ENCODE measurements around the gene CCL23. TPM values are rescaled to one million over a fixed set of nuclear protein-coding genes. Genes with fewer than 3 reads are reported as not detected.
A peak's percentile ranks its signal among the peaks of the same experiment; 100 is the strongest.

Gene CCL23
- total RNA-seq, 1 experiment from 2014 or later: not detected

GRCh38 chr17:36030956-36031355 lies 13.2 kb upstream of the CCL23 start:
- no peak for DNase-seq (ENCODE audit: unreplicated experiment)
- ChIA-PET POLR2A (no interaction called here), CTCF (interaction anchor here (1.0 kb wide), 1 partner anchor 452 kb away, joined by 4 read pairs; no protein-coding TSS in a partner anchor)
- H3K27me3 Mint-ChIP-seq (ENCODE audit: insufficient read depth, unreplicated experiment): peaks cover 45% of the 10 kb centered on the region
- H3K36me3 Mint-ChIP-seq (ENCODE audit: insufficient read depth, unreplicated experiment): peaks cover 6% of the 10 kb centered on the region
- peak overlapping the region; percentile 36 for H3K27ac Mint-ChIP-seq (ENCODE audit: low read depth, unreplicated experiment)
- intact Hi-C loops (cut with micrococcal nuclease): no loop called here
- TF ChIP-seq CTCF (IDR thresholded peaks at IDR 0.05; ENCODE audit: unreplicated experiment): no peak
- H3K9me3 Mint-ChIP-seq (ENCODE audit: unreplicated experiment): no peaks in the 10 kb centered on the region
- H3K4me1 Mint-ChIP-seq (ENCODE audit: insufficient read depth, unreplicated experiment): peaks cover 13% of the 10 kb centered on the region
- no peak overlapping the region for H3K4me3 Mint-ChIP-seq (ENCODE audit: unreplicated experiment)
- no TSS peak for BruUV-seq (replicated peaks)

GRCh38 chr17:36027761-36028160 lies 10.0 kb upstream of the CCL23 start:
- POLR2A ChIA-PET: interaction anchor here (0.7 kb wide), 1 partner anchor 23 kb away, joined by 4 read pairs; no protein-coding TSS in a partner anchor
- Mint-ChIP-seq H3K4me3 (ENCODE audit: unreplicated experiment) (no peak overlapping the region), H3K27me3 (ENCODE audit: insufficient read depth, unreplicated experiment) (peaks cover 28% of the 10 kb centered on the region), H3K4me1 (ENCODE audit: insufficient read depth, unreplicated experiment) (peaks cover 13% of the 10 kb centered on the region), H3K36me3 (ENCODE audit: insufficient read depth, unreplicated experiment) (peaks cover 6% of the 10 kb centered on the region), H3K27ac (ENCODE audit: low read depth, unreplicated experiment) (no peak overlapping the region), H3K9me3 (ENCODE audit: unreplicated experiment) (no peaks in the 10 kb centered on the region)
- no peak for DNase-seq (ENCODE audit: unreplicated experiment)
- TF ChIP-seq CTCF (IDR thresholded peaks at IDR 0.05; ENCODE audit: unreplicated experiment): no peak
- BruUV-seq (replicated peaks): no TSS peak
- CTCF ChIA-PET: no interaction called here
- intact Hi-C loops (cut with micrococcal nuclease): no loop called here

- Mint-ChIP-seq H3K27ac (ENCODE audit: low read depth, unreplicated experiment) (no peak overlapping the region), H3K27me3 (ENCODE audit: insufficient read depth, unreplicated experiment) (peaks cover 44% of the 10 kb centered on the region), H3K36me3 (ENCODE audit: insufficient read depth, unreplicated experiment) (peaks cover 2% of the 10 kb centered on the region), H3K4me3 (ENCODE audit: unreplicated experiment) (no peak overlapping the region), H3K9me3 (ENCODE audit: unreplicated experiment) (no peaks in the 10 kb centered on the region), H3K4me1 (ENCODE audit: insufficient read depth, unreplicated experiment) (no peaks in the 10 kb centered on the region)
- CTCF ChIA-PET: interaction anchor here (0.6 kb wide), 1 partner anchor 14 kb away, joined by 3 read pairs; no protein-coding TSS in a partner anchor
- DNase-seq (ENCODE audit: unreplicated experiment): no peak
- POLR2A ChIA-PET: no interaction called here
- no TSS peak for BruUV-seq (replicated peaks)
- intact Hi-C loops (cut with micrococcal nuclease): no loop called here
- TF ChIP-seq CTCF (IDR thresholded peaks at IDR 0.05; ENCODE audit: unreplicated experiment): no peak
Measured at GRCh38 chr17:36024106-36024869, 6.5 kb upstream of the CCL23 start.

- BruUV-seq (replicated peaks): no TSS peak
- no peaks in the 10 kb centered on the region for H3K9me3 Mint-ChIP-seq (ENCODE audit: unreplicated experiment)
- no peak overlapping the region for H3K4me3 Mint-ChIP-seq (ENCODE audit: unreplicated experiment)
- intact Hi-C loops (cut with micrococcal nuclease): loop anchor here (10.0 kb wide), 1 partner anchor 115 kb away; no protein-coding TSS in a partner anchor
- H3K36me3 Mint-ChIP-seq (ENCODE audit: insufficient read depth, unreplicated experiment): peaks cover 5% of the 10 kb centered on the region
- ChIA-PET POLR2A (no interaction called here), CTCF (interaction anchor here (1.2 to 1.4 kb wide), 2 partner anchors 53 to 129 kb away, joined by 3 to 6 read pairs; no protein-coding TSS in a partner anchor)
- no peaks in the 10 kb centered on the region for H3K4me1 Mint-ChIP-seq (ENCODE audit: insufficient read depth, unreplicated experiment)
- DNase-seq (ENCODE audit: unreplicated experiment): no peak
- no peak for TF ChIP-seq CTCF (IDR thresholded peaks at IDR 0.05; ENCODE audit: unreplicated experiment)
- H3K27me3 Mint-ChIP-seq (ENCODE audit: insufficient read depth, unreplicated experiment): peaks cover 56% of the 10 kb centered on the region
- H3K27ac Mint-ChIP-seq (ENCODE audit: low read depth, unreplicated experiment): no peak overlapping the region
Measured at GRCh38 chr17:36019423-36019822, 1.7 kb upstream of the CCL23 start.

Measured in MCF 10A (cell line).